IPS DF 6.9 (cell line): ENCODE data around the gene TRPM2.
A peak's percentile ranks its signal among the peaks of the same experiment; 100 is the strongest.

Experiments used
- DNase-seq: peaks from one replicate; pipeline ENCODE4 v3.0.0-alpha.2; 2013; ENCODE audit warnings: low read depth, low spot score
- H3K27ac ChIP-seq: one replicate; pipeline ENCODE4 v1.5.1; 2013; ENCODE audit warnings: low read length, control low read depth
- H3K27me3 ChIP-seq: 2 replicates; pipeline ENCODE4 v1.6.1; 2013; ENCODE audit warnings: mild to moderate bottlenecking, low read length; ENCODE audit not compliant: control insufficient read depth, insufficient read depth
- H3K36me3 ChIP-seq: 2 replicates; pipeline ENCODE4 v1.6.1; 2013; ENCODE audit warnings: low read length; ENCODE audit not compliant: control insufficient read depth, insufficient read depth
- H3K4me1 ChIP-seq: 2 replicates; pipeline ENCODE4 v1.6.1; 2013; ENCODE audit warnings: low read length; ENCODE audit not compliant: control insufficient read depth, insufficient read depth
- H3K4me3 ChIP-seq: 2 replicates; pipeline ENCODE4 v1.5.1; 2013; ENCODE audit warnings: mild to moderate bottlenecking, low read length
- H3K9me3 ChIP-seq: 2 replicates; pipeline ENCODE4 v1.6.1; 2013; ENCODE audit warnings: low read length, inconsistent platforms; ENCODE audit not compliant: control insufficient read depth, insufficient read depth
- WGBS: extraction: QIAGEN DNeasy Blood & Tissue Kit; methylation state at CpG from one replicate; pipeline ENCODE4 v1.1.7; 2013; ENCODE audit warnings: mixed read lengths, missing lambda C conversion rate; ENCODE audit not compliant: insufficient read length, insufficient coverage; 5-methylcytosine and 5-hydroxymethylcytosine counted together

Gene TRPM2

DNA sequence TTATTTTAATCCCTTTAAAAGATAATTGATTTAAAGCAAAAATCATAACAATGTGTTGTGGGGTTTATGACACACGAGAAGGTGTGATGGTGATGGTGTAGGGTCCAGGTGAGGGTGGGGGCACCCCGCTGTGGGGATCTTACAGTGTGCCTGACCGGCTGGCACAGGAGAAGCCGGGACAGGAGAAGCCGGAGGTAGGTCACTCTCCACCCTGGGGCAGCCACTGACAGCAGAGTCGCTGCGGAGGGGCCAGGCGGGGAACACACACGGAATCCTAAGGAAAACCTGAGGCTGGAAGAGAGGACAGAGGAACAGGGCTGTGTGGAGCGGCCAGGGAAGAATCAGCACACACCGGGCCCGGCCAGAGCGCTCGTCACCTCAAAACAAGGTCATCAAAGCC is 97.6 kb downstream of the TRPM2 start:
- H3K4me1 ChIP-seq = 0 out of 2 replicates have a peak, but pooled peaks cover under 1% of the 10 kb centered on the region
- H3K27me3 ChIP-seq = no peaks in the 10 kb centered on the region
- no peak for DNase-seq
- H3K27ac ChIP-seq = no peak overlapping the region
- WGBS = no CpG with 5 or more reads among the region's 14 CpGs
- H3K9me3 ChIP-seq = no peaks in the 10 kb centered on the region
- H3K4me3 ChIP-seq = no peak overlapping the region
- no peaks in the 10 kb centered on the region for H3K36me3 ChIP-seq

DNA sequence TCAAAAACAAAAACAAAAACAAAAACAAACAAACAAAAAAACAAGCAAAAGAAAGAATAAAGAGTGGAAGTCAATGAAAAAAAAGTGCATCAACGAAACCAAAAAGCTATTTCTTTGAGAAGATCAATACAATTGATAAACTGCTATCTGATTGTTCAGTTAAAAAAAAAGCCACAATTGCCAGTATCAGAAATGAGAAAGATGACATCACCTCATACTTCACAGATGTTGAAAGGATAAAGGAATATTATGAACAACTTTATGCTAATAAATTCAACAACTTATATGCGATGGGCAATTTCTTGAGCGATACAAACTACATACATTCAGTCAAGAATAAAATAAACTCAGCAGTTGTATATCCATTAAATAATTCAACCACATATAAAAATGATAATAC is 99.7 kb downstream of the TRPM2 start:
- no CpG with 5 or more reads among the region's 3 CpGs for WGBS

DNA sequence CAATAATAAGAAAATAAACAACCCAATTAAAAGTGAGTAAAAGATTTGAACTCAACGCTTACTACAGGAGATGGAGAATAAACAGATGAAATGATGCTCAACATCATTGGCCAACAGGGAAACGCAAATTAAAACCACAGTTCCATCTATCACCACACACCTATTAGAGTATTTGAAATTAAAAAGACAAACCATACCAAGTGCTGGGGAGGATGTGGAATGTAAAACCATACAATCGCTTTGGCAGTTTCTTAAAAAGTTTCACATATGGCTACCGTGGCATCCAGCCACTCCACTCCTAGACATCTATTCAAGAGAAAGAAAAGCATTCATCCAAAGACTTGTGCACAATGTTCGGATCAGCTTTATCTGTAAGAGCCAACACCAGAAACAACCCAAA is 100.6 kb downstream of the TRPM2 start:
- DNase-seq = no peak
- no peaks in the 10 kb centered on the region for H3K9me3 ChIP-seq
- H3K4me3 ChIP-seq = no peak overlapping the region
- no peak overlapping the region for H3K27ac ChIP-seq
- no CpG with 5 or more reads among the region's 5 CpGs for WGBS
- 0 out of 2 replicates have a peak, but pooled peaks cover 2% of the 10 kb centered on the region for H3K4me1 ChIP-seq
- no peaks in the 10 kb centered on the region for H3K36me3 ChIP-seq
- H3K27me3 ChIP-seq = no peaks in the 10 kb centered on the region

More for the DNA sequence above, 99.7 kb downstream of the TRPM2 start:
- Histone ChIP-seq H3K36me3 (no peaks in the 10 kb centered on the region), H3K27me3 (no peaks in the 10 kb centered on the region), H3K4me1 (0 out of 2 replicates have a peak, but pooled peaks cover 2% of the 10 kb centered on the region), H3K9me3 (no peaks in the 10 kb centered on the region), H3K4me3 (no peak overlapping the region), H3K27ac (no peak overlapping the region)
- no peak for DNase-seq

DNA sequence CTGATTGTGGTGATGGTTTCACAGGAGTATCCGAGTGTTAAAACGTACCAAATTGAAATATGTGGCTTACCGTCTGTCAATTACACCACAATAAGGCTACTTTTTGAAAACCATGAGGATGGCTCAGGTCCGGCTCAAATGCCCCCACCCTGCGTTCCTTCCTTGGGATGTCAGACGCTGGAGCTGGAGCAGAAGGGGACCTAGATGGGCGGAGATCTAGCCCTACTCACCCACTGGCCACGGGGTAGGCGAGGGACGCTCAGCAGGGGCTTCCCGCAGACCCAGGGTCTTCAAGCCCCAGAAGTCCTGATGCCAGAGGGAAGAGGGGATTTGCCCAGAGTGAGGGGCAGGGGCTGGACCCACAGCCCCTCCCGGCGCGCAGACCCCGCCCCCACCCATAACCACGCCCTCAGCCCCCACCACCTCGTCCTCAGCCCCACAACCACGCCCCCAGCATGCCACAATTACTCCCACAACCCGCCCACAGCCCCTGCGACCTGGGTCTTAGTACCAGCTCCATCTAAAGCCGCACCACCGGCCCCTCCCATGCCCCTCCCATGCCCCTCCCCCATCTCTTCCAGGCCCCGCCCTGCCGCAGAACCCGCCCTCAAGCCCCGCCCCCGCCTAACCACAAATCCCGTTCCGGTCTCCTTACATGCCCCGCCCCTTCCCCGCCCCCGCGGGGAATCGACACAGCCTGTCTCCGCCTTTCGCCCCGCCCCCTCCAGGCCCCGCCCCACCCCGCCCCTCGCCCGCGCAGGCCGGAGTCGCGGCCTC is 101.5 kb downstream of the TRPM2 start, which contains the start of gene LRRC3:
TSS of gene LRRC3 (plus strand) at position 764 of the 777 bp plus-strand sequence. CDS start 1,135 bp downstream, outside the sequence.
- Histone ChIP-seq H3K27me3 (no peaks in the 10 kb centered on the region), H3K9me3 (no peaks in the 10 kb centered on the region), H3K36me3 (no peaks in the 10 kb centered on the region), H3K4me1 (0 out of 2 replicates have a peak, but pooled peaks cover 2% of the 10 kb centered on the region), H3K4me3 (peak within 1 kb of the TSS; percentile 71), H3K27ac (no peak within 1 kb of the TSS)
- no CpG with 5 or more reads among the region's 45 CpGs for WGBS
- DNase-seq = peak; percentile 71

DNA sequence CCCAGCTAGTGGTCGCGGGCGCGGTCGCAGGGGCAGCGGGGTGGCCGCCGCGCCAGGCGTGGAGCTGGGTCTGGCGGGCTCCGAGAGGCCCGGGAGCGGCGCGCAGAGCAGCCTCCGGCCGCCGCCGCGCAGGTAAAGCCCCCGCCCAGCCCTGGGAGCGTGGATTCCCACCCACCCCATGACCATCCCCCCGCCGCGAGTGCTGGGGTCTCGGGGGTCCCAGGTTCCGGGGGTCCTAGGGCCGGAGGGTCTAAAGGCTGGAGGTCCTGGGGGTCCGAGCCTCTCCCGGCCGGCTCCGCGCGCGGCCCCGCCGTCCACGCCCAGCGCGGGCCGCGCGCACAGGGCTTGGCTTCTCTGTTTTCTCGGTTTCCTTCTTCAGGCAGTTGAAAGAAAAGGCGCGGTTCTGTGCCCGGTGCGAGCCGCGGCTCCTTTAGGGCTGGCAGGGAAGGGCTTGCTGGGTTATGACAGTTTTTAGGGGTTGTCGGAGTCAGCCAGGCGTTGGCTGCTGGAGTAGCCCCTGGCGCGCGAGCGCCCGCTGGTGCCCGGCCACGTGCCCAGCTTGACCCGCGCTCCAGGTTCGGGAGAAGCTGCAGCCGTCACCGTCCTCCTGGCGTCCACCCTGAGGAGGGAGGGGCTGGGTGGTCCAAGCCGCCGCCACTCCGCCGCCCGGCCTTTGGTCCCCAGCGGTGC is 102.2 kb downstream of the TRPM2 start:
- WGBS = no CpG with 5 or more reads among the region's 72 CpGs
- Histone ChIP-seq H3K4me3 (peak overlapping the region; percentile 71), H3K36me3 (no peaks in the 10 kb centered on the region), H3K9me3 (no peaks in the 10 kb centered on the region), H3K27ac (no peak overlapping the region), H3K27me3 (no peaks in the 10 kb centered on the region), H3K4me1 (0 out of 2 replicates have a peak, but pooled peaks cover 2% of the 10 kb centered on the region)
- DNase-seq = no peak

DNA sequence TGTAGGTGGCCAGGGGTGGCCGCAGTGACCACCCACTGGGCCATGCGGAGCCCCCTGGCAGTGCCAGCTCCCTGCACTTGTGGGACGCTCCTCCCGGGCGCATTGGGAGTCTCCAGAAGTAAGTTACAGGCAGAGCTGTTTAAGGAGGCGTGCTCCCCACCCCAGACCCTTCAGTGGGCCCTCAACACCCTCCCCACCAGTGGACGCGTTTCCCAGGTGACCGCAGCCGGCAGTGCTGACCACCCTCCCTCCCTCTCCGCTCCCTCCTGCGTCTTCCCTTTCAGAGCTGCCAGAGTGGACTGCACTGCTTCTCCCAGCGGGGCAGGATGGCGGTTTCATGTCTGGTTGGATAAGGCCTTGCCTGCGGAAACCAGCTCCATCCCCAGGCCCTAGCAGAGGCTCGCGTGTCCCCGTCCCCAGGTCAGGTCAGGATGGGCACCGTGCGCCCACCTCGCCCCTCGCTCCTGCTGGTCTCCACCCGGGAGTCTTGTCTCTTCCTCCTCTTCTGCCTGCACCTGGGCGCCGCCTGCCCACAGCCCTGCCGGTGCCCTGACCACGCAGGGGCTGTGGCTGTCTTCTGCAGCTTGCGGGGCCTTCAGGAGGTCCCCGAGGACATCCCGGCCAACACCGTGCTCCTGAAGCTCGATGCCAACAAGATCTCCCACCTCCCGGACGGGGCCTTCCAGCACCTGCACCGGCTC is 102.9 kb downstream of the TRPM2 start:
- Histone ChIP-seq H3K4me3 (peak overlapping the region; percentile 71; the same call in 1 of the 2 replicates), H3K4me1 (0 out of 2 replicates have a peak, but pooled peaks cover 2% of the 10 kb centered on the region), H3K9me3 (no peaks in the 10 kb centered on the region), H3K27ac (no peak overlapping the region), H3K36me3 (no peaks in the 10 kb centered on the region), H3K27me3 (no peaks in the 10 kb centered on the region)
- DNase-seq = no peak
- WGBS = no CpG with 5 or more reads among the region's 35 CpGs

DNA sequence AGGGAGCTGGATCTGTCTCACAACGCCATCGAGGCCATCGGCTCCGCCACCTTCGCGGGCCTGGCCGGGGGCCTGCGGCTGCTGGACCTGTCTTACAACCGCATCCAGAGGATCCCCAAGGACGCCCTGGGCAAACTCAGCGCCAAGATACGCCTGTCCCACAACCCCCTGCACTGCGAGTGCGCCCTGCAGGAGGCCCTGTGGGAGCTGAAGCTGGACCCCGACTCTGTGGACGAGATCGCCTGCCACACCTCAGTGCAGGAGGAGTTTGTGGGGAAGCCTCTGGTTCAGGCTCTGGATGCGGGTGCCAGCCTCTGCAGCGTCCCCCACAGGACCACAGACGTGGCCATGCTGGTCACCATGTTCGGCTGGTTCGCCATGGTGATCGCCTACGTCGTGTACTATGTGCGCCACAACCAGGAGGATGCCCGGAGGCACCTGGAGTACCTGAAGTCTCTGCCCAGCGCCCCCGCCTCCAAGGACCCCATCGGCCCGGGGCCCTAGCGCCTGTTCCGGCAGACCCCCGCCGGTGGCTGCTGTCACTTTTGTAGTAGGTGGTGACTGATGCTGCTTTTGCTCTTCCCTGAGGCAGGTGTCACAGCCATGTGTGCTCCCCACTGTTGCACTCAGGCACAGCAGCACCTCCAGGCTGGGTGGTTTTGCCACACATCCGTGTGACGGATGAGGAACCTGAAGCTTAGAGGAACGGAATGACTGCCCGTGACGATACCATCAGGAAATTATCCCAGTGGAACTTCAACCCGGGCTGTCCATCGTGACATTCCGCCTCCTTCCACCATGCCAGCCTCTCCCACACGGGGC is 103.7 kb downstream of the TRPM2 start:
- Histone ChIP-seq H3K4me1 (0 out of 2 replicates have a peak, but pooled peaks cover 2% of the 10 kb centered on the region), H3K27me3 (no peaks in the 10 kb centered on the region), H3K9me3 (no peaks in the 10 kb centered on the region), H3K27ac (no peak overlapping the region), H3K4me3 (no peak overlapping the region), H3K36me3 (no peaks in the 10 kb centered on the region)
- no peak for DNase-seq
- WGBS = no CpG with 5 or more reads among the region's 44 CpGs

DNA sequence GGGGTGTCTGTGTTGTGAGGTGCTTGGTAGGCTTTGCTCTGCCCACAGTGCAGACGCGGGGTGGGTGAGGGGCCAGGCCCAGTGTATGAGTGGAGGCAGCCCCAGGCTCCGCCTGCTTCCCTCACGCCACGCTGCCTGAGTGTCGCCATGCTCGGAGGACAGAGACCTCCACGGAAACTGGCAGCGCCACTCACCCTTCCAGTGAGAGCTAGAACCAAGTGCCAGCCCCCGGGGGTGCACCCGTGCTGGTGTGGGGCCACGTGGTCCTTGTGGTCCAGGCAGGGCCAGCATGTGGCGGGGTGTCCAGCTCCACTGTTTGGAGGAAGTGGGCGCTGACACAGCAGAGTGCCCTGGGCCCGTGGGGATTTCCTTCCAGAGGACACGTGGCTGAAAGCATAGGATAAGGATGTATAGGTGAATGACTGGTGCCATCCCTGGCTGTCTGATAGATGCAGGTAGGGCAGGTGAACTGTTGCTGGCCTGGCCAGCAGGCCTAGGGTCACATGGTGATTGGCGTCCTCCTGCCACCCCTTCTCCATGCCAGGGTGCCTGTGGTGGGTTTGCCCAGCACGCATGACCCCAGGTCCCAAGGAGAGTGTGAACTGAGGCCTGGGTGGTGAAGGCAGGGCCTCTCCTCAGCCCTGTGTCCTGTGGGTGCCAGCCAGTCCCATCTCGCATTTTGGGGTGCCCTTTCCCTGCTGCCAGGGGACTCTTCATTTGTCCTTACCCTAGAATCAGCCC is 105.7 kb downstream of the TRPM2 start:
- no peak for DNase-seq
- H3K9me3 ChIP-seq = no peaks in the 10 kb centered on the region
- H3K27me3 ChIP-seq = no peaks in the 10 kb centered on the region
- no peak overlapping the region for H3K4me3 ChIP-seq
- H3K27ac ChIP-seq = no peak overlapping the region
- WGBS = no CpG with 5 or more reads among the region's 19 CpGs
- no peaks in the 10 kb centered on the region for H3K36me3 ChIP-seq
- H3K4me1 ChIP-seq = 0 out of 2 replicates have a peak, but pooled peaks cover 2% of the 10 kb centered on the region

DNA sequence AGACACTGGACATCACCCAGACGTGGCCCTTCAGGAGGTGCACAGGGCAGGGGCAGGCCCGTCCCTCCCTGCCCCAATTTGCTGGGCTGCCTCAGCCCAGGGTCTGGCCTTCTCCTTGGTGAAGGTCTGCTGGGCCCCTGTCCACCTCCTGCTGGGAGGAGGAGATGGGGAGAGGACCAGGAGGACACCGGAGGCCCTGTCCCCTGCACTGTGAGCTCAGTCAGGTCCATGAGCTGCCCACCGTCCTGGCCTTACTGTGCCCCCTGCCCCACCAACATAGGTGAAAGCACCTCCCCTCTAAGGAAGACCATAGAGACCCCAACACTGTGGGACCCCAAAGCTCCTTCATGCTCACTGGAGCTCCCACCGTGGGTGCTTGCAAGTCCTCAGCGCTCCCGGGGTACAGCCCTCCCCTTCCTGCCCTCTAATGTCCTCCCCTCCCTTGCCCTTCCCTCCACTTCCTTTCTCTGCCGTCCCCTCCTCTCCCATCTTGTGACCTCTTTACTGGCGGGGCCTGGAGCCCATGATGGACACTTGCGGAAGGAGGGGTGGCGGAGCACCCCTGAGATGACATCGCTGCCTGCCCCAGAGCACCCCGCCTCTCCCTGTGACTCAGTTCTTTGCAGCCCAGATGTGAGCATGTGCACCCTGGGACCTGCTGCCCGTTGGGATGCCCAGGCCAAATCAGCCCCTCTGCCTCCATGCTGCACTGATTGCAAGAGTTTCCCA is 106.5 kb downstream of the TRPM2 start:
- Histone ChIP-seq H3K4me3 (no peak overlapping the region), H3K27ac (no peak overlapping the region), H3K9me3 (no peaks in the 10 kb centered on the region), H3K27me3 (no peaks in the 10 kb centered on the region), H3K4me1 (0 out of 2 replicates have a peak, but pooled peaks cover 2% of the 10 kb centered on the region), H3K36me3 (no peaks in the 10 kb centered on the region)
- WGBS = no CpG with 5 or more reads among the region's 14 CpGs
- DNase-seq = no peak
